Skeletal muscle tissue (tissue), 4 donors: ENCODE data around the gene NELFE. TPM values are rescaled to one million over a fixed set of nuclear protein-coding genes. Genes with fewer than 3 reads are reported as not detected.
A peak's percentile ranks its signal among the peaks of the same experiment; 100 is the strongest.

ENCODE experiments used
- H3K27ac ChIP-seq: one replicate; pipeline ENCODE4 v1.7.0; 2013; ENCODE audit warnings: mild to moderate bottlenecking, low read depth, low read length, inconsistent platforms
- H3K27me3 ChIP-seq, 3 donors: one replicate each; pipeline ENCODE4 v1.7.0; 2013; ENCODE audit warnings: low read length in 3 of 3; ENCODE audit not compliant: control insufficient read depth in 3 of 3, insufficient read depth in 3 of 3
- H3K36me3 ChIP-seq, 3 donors: one replicate each; pipeline ENCODE4 v1.7.0; 2013; ENCODE audit warnings: low read length in 3 of 3; ENCODE audit not compliant: control insufficient read depth in 3 of 3, insufficient read depth in 3 of 3
- H3K4me1 ChIP-seq, 3 donors: one replicate each; pipeline ENCODE4 v1.7.0; 2013; ENCODE audit warnings: low read length in 3 of 3, mild to moderate bottlenecking in 3 of 3; ENCODE audit not compliant: control insufficient read depth in 3 of 3, insufficient read depth in 3 of 3
- H3K4me3 ChIP-seq, 3 donors: one replicate each; pipeline ENCODE4 v1.7.0; 2013; ENCODE audit warnings: low read length in 3 of 3
- H3K9ac ChIP-seq, 3 donors: one replicate each; pipeline ENCODE4 v1.7.0; 2013; ENCODE audit warnings: low read length in 3 of 3, mild to moderate bottlenecking in 3 of 3, moderate library complexity in 2 of 3, low read depth in 1 of 3
- H3K9me3 ChIP-seq, 3 donors: one replicate each; pipeline ENCODE4 v1.7.0; 2013; ENCODE audit warnings: low read length in 3 of 3; ENCODE audit not compliant: control insufficient read depth in 3 of 3
- total RNA-seq: library from RNA; depleted of rRNA; stranded (reverse); fragments of >200 nt; gene quantifications from one replicate; pipeline ENCODE4 v1.2.3, GENCODE V29; 2014
- donor health status: Osteomylitis.

The NELFE gene
- total RNA-seq, 1 donor from 2014 or later, result 61.6 TPM

DNA sequence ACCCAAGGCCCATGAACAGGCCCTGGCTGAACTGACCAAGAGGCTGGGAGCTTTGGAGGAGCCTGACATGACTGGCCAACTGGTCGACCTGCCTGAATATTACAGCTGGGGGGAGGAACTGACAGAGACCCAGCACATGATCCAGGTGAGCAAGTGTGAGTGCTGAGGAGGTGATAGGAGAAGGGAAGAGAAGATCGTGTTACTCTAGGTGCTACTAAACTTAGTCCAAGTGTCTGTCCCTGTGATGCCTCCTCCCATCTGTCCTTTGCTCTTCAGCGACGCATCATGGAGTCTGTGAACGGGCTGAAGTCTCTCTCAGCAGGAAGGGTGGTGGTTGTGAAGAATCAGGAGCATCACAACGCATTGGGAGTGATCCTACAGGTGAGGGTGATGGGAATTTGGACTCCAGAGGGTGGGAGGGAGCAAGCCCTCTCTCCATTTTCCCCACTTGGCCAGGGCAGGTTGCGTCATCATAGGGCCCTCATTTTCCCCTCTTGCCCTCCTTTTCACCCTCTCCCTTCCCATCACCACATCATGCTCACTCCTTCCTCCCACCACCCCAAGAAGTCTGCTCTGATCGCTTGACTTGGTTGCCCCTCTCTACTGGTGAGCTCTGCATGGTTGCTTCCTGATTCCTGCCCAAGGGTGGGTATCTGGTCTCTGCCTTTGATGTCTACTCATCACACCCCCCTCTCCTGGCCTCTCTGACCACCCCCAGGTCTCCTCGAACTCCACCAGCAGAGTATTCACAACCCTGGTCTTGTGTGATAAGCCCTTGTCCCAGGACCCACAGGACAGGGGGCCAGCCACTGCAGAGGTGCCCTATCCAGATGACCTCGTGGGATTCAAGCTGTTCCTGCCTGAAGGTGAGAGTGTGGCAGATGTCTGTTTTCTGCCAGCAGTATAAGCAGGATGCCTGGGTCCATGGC lies 8.5 kb upstream of the NELFE start:
- peaks cover 66 to 77% (median 74%) of the 10 kb centered on the region in 3 donors for H3K36me3 ChIP-seq
- no peak overlapping the region for H3K4me3 ChIP-seq
- no peaks in the 10 kb centered on the region for H3K9me3 ChIP-seq
- H3K4me1 ChIP-seq, result peaks cover 18 to 23% (median 19%) of the 10 kb centered on the region in 3 donors
- no peak overlapping the region for H3K27ac ChIP-seq
- no peaks in the 10 kb centered on the region for H3K27me3 ChIP-seq
- H3K9ac ChIP-seq, result no peak overlapping the region

DNA sequence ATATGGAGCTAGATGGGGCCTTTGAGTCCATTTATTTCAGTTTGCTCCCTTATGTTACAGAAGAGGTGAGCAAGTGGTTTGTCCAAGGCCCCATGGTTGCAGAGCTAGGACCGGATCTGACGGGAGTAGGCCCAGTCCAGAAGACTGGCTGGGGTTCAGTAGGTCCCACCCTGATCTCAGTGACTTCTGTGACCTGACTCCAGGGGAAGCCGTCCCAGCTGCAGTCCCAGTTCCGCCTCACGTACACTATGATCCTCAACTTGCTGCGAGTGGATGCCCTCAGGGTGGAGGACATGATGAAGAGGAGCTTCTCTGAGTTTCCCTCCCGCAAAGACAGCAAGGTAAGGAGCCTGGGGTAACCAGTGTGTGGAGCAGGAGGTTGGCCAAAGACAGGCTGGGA lies 7.7 kb upstream of the NELFE start:
- Histone ChIP-seq H3K27me3 (no peaks in the 10 kb centered on the region), H3K4me3 (no peak overlapping the region), H3K9ac (no peak overlapping the region), H3K4me1 (peaks cover 16 to 17% (median 16%) of the 10 kb centered on the region in 3 donors), H3K9me3 (no peaks in the 10 kb centered on the region), H3K27ac (no peak overlapping the region), H3K36me3 (peaks cover 74 to 84% (median 82%) of the 10 kb centered on the region in 3 donors)

DNA sequence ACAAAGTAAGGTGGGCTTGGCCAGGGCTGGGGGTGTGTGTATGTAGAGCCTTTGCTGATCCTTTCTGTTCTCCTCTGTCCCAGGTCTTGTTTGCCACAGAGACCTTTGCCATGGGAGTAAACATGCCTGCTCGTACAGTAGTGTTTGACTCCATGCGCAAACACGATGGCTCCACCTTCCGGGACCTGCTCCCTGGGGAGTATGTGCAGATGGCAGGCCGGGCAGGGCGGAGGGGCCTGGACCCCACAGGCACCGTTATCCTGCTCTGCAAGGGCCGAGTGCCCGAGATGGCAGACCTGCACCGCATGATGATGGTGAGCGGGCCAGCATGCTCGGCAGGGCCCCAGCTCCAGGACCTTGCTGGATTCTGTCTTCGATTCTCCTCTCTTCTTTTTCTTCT lies 6.9 kb upstream of the NELFE start:
- H3K9me3 ChIP-seq, result no peaks in the 10 kb centered on the region
- H3K4me1 ChIP-seq, result peaks cover 8 to 9% (median 8%) of the 10 kb centered on the region in 3 donors
- H3K36me3 ChIP-seq, result peaks cover 82 to 92% (median 90%) of the 10 kb centered on the region in 3 donors
- no peaks in the 10 kb centered on the region for H3K27me3 ChIP-seq
- H3K4me3 ChIP-seq, result no peak overlapping the region
- no peak overlapping the region for H3K9ac ChIP-seq
- H3K27ac ChIP-seq, result no peak overlapping the region

DNA sequence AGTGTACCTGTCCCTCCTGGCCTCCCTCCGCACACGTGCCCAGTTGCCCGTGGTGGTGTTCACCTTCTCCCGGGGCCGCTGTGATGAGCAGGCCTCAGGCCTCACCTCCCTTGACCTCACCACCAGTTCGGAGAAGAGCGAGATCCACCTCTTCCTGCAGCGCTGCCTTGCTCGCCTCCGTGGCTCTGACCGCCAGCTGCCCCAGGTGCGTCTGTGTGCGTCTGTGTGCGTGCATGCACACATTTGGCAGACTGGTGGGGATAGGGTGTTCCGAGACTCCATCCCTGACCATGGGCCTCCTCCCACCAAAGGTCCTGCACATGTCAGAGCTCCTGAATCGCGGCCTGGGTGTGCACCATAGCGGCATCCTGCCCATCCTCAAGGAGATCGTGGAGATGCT lies 5.2 kb upstream of the NELFE start:
- Histone ChIP-seq H3K4me3 (no peak overlapping the region), H3K27me3 (no peaks in the 10 kb centered on the region), H3K9ac (no peak overlapping the region), H3K4me1 (peaks cover 9 to 13% (median 12%) of the 10 kb centered on the region in 3 donors), H3K27ac (no peak overlapping the region), H3K36me3 (peaks cover 77 to 84% (median 81%) of the 10 kb centered on the region in 3 donors), H3K9me3 (no peaks in the 10 kb centered on the region)

DNA sequence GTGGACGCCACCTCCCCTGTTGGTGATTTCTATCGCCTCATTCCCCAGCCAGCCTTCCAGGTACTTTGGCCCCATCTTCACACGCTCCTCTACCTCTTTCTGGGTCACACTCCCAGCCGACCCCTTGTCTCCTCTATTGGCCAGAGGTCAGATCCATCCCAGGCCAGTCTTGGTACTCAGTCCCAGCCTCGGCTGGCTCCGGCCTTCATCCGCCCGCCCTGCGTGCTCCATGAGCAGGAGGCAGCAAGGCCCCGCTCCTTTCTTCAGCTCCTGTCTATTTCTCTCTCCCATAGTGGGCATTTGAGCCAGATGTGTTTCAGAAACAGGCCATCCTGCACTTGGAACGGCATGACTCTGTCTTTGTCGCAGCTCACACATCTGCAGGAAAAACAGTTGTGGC lies 2.8 kb upstream of the NELFE start:
- Histone ChIP-seq H3K9me3 (no peaks in the 10 kb centered on the region), H3K4me1 (peaks cover 19 to 25% (median 21%) of the 10 kb centered on the region in 3 donors), H3K9ac (no peak overlapping the region), H3K27ac (no peak overlapping the region), H3K36me3 (peaks cover 62 to 66% (median 63%) of the 10 kb centered on the region in 3 donors), H3K4me3 (no peak overlapping the region), H3K27me3 (no peaks in the 10 kb centered on the region)

DNA sequence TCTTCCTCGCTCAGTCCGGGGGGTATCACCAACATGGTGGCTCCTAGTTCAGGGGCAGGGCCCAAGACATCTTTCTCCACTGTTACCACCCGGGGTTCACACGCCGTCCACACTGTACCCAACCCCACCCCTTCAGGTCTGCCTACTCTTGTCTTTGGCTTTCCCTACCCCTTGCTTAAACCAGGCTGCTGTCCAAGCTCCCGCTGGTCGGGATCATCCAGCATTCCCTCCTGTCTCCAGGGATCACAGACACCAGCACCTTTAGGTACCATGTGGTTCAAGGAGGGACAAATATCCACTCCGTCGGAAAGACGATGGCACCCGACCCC lies 395 bp downstream of the NELFE start:
- H3K4me3 ChIP-seq, result peak overlapping the region; percentile 86 to 100 (median 98)
- peaks cover 64 to 66% (median 65%) of the 10 kb centered on the region in 3 donors for H3K36me3 ChIP-seq

DNA sequence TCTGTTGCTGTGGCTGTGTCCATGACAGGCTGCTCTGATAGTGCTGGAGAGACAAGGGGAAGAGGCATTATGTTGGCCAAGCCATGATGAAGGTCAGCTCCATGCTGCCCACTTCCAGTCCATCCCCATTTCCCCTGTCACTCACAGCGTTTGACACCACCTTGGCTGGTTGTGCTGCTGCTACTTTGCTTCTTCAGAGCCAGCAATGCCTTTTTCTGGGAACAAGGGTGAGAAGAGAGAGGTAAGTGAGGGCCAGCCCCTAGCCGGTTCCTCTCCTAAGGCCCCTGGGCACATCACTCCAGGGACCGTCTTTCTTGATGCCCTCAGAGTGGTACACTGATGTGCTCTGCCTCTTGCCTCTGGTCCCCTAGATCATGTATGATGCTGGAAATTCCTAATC lies 2.0 kb downstream of the NELFE start:
- H3K4me3 ChIP-seq, result no peak overlapping the region
- H3K9ac ChIP-seq, result no peak overlapping the region
- H3K27ac ChIP-seq, result no peak overlapping the region
- no peaks in the 10 kb centered on the region for H3K27me3 ChIP-seq
- peaks cover 62 to 64% (median 63%) of the 10 kb centered on the region in 3 donors for H3K36me3 ChIP-seq
- H3K4me1 ChIP-seq, result peaks cover 19 to 25% (median 21%) of the 10 kb centered on the region in 3 donors
- no peaks in the 10 kb centered on the region for H3K9me3 ChIP-seq

More for the DNA sequence above, 395 bp downstream of the NELFE start:
- peak overlapping the region; percentile 94 to 99 (median 96) for H3K9ac ChIP-seq
- H3K27me3 ChIP-seq, result no peaks in the 10 kb centered on the region
- peak overlapping the region; percentile 86 for H3K27ac ChIP-seq
- no peaks in the 10 kb centered on the region for H3K9me3 ChIP-seq
- H3K4me1 ChIP-seq, result peaks cover 19 to 25% (median 21%) of the 10 kb centered on the region in 3 donors

DNA sequence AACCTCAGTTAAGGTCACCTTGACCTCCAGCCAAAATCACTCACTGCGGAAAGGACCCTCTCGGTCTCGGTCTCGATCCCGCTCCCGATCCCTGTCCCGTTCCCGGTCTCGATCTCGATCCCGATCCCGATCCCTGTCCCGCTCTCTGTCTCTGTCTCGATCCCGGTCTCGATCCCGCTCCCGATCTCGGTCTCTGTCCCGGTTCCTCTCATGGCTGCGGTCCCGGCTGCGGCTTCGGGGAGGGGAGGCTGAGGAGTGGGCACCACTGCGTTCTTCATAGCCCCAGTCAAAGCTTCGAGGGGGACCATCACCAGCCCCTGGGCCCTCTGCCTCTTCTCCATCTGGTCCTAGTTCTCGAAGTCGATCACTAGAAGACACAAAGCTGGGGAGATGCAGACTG lies 4.3 kb downstream of the NELFE start:
- Histone ChIP-seq H3K27ac (no peak overlapping the region), H3K36me3 (peaks cover 49 to 59% (median 52%) of the 10 kb centered on the region in 3 donors), H3K4me1 (peaks cover 14 to 17% (median 15%) of the 10 kb centered on the region in 3 donors), H3K9ac (no peak overlapping the region), H3K9me3 (no peaks in the 10 kb centered on the region), H3K4me3 (no peak overlapping the region), H3K27me3 (no peaks in the 10 kb centered on the region)

DNA sequence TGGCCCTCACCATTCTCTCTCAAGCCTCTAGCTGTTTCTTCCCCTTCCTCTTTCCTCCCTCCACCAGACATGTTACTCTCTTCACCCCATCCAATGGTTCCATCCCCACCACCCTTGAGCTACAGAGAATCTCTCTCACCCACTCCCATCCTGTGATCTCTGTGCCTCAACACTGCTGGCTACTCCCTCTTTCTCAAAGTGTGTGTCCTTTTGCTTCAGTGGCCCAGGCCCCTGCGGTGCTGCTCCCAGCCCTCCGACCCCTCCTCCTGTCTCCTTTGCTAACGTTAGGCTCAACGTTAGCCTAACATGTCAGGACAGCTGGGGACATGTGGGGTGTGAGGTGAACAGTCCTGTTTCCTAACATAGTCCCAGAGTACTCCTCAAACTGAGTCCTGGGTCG lies 5.9 kb downstream of the NELFE start:
- Histone ChIP-seq H3K9ac (no peak overlapping the region), H3K9me3 (no peaks in the 10 kb centered on the region), H3K36me3 (peaks cover 47 to 59% (median 52%) of the 10 kb centered on the region in 3 donors), H3K27me3 (no peaks in the 10 kb centered on the region), H3K4me1 (peaks cover 2 to 5% (median 3%) of the 10 kb centered on the region in 3 donors), H3K27ac (no peak overlapping the region), H3K4me3 (no peak overlapping the region)

DNA sequence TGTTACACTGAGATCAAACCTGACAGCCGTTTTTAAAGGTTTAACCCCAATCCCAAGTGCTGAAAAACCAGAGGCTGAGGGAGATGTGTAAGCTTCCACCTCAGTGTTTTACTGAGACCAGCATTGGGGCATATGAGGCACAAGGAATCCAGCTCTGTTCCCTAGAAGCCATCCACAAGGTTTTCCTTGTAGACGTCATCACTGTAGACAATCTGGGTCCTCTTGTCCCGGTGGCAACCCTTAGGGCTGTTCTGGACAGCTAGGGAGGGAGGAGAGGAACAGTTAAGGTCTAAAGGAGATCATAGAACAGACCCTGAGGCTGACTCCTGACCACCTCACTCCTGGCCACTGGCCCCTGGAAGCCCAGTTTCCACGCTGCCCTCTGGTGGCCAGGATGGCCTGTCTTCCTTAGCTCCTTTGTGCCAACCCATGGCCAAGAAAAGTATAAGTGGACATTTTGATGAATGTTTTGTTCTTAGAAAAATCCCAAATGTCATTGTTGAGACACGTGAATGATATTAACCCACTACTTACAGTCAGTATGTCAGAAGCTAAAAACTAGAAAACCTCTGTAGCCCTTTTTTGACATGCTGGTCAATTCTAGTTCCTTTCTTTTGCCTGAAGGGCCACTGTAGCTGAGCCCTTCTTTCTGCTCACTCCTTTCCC lies 6.5 kb downstream of the NELFE start:
- Histone ChIP-seq H3K9me3 (no peaks in the 10 kb centered on the region), H3K27ac (no peak overlapping the region), H3K4me1 (peaks cover 0 to under 1% (median 0%) of the 10 kb centered on the region in 3 donors), H3K27me3 (no peaks in the 10 kb centered on the region), H3K36me3 (peaks cover 47 to 59% (median 52%) of the 10 kb centered on the region in 3 donors), H3K9ac (no peak overlapping the region), H3K4me3 (no peak overlapping the region)
